ENCODE data around the gene RAMP1. TPM values are rescaled to one million over a fixed set of nuclear protein-coding genes. Genes with fewer than 3 reads are reported as not detected.

Gene RAMP1
- total RNA-seq, 1 donor, result 3.1 TPM

- no peak for TF ChIP-seq CTCF (IDR thresholded peaks at IDR 0.05; ENCODE audit: insufficient read depth, low read length)
- no peak for DNase-seq (ENCODE audit: low read depth)
- no peak overlapping the region for H3K4me3 ChIP-seq (ENCODE audit: low read depth, low read length)
Measured at GRCh38 chr2:237862528-237862895, 3.1 kb downstream of the RAMP1 start.

- H3K4me3 ChIP-seq (ENCODE audit: low read depth, low read length), result no peak overlapping the region
- DNase-seq (ENCODE audit: low read depth), result no peak
- no peak for TF ChIP-seq CTCF (IDR thresholded peaks at IDR 0.05; ENCODE audit: insufficient read depth, low read length)
Measured at GRCh38 chr2:237863102-237863511, 3.7 kb downstream of the RAMP1 start.

- no peak for DNase-seq (ENCODE audit: low read depth)
- no peak overlapping the region for H3K4me3 ChIP-seq (ENCODE audit: low read depth, low read length)
- TF ChIP-seq CTCF (IDR thresholded peaks at IDR 0.05; ENCODE audit: insufficient read depth, low read length), result no peak
Measured at GRCh38 chr2:237863689-237864443, 4.4 kb downstream of the RAMP1 start.

GRCh38 chr2:237864444-237864931, 5.1 kb downstream of the RAMP1 start:
- no peak for DNase-seq (ENCODE audit: low read depth)

GRCh38 chr2:237864940-237865622, 5.7 kb downstream of the RAMP1 start:
- TF ChIP-seq CTCF (IDR thresholded peaks at IDR 0.05; ENCODE audit: insufficient read depth, low read length), result no peak
- H3K4me3 ChIP-seq (ENCODE audit: low read depth, low read length), result no peak overlapping the region
- DNase-seq (ENCODE audit: low read depth), result peak; percentile 53

More at GRCh38 chr2:237864444-237864931, 5.1 kb downstream of the RAMP1 start:
- no peak for TF ChIP-seq CTCF (IDR thresholded peaks at IDR 0.05; ENCODE audit: insufficient read depth, low read length)
- no peak overlapping the region for H3K4me3 ChIP-seq (ENCODE audit: low read depth, low read length)

GRCh38 chr2:237865623-237866041, 6.2 kb downstream of the RAMP1 start:
- DNase-seq (ENCODE audit: low read depth), result no peak
- TF ChIP-seq CTCF (IDR thresholded peaks at IDR 0.05; ENCODE audit: insufficient read depth, low read length), result peak; percentile 3
- H3K4me3 ChIP-seq (ENCODE audit: low read depth, low read length), result no peak overlapping the region
